ENCODE data around the gene ELAPOR2. TPM values are rescaled to one million over a fixed set of nuclear protein-coding genes. Genes with fewer than 3 reads are reported as not detected.

The ELAPOR2 gene, protein sequence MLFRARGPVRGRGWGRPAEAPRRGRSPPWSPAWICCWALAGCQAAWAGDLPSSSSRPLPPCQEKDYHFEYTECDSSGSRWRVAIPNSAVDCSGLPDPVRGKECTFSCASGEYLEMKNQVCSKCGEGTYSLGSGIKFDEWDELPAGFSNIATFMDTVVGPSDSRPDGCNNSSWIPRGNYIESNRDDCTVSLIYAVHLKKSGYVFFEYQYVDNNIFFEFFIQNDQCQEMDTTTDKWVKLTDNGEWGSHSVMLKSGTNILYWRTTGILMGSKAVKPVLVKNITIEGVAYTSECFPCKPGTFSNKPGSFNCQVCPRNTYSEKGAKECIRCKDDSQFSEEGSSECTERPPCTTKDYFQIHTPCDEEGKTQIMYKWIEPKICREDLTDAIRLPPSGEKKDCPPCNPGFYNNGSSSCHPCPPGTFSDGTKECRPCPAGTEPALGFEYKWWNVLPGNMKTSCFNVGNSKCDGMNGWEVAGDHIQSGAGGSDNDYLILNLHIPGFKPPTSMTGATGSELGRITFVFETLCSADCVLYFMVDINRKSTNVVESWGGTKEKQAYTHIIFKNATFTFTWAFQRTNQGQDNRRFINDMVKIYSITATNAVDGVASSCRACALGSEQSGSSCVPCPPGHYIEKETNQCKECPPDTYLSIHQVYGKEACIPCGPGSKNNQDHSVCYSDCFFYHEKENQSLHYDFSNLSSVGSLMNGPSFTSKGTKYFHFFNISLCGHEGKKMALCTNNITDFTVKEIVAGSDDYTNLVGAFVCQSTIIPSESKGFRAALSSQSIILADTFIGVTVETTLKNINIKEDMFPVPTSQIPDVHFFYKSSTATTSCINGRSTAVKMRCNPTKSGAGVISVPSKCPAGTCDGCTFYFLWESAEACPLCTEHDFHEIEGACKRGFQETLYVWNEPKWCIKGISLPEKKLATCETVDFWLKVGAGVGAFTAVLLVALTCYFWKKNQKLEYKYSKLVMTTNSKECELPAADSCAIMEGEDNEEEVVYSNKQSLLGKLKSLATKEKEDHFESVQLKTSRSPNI
- 1 to 10 TPM in 5 of 6 experiments, under 1 TPM in 1; 0.70 to 3.2 (median 1.2) TPM for total RNA-seq
- long read RNA-seq = 0 reads

DNA sequence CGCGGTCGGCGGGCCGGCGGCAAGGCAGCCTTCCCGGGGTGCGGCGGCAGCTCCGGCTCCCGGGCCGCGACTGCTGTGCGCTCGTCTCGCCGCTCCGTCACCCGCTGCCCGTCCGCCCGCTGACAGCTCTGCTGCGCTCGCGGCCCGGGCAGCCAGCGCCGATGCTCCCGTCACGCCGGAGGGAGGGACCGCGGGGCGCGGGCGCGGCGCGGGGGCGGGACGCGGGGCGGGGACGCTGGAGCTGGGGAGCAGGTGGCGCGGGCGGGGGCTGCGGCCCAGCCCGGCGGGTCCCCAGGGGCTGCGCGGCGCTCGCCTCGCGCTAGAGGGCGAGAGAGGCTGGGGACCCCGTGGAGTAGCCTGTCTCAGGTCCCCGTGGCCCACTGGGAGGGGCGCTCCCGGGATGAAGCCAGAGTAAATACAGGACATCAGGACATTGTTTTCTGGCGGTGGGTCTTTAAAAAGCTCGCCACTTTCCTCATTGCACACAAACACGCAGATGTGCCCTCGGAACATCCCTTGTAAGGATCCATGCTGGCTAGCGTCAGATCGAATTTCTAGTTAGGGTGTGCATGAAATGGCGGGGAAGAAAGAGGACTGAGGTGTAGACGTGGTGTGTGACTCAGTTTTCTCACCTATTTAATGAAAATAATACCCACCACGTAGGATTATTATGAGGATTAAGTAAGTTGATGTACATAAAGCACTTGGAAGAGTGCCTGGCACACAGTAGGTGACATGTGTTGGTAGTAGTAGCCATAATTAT is at the start of gene ELAPOR2:
ELAPOR2 (minus strand) TSS at position 130 of the 763 bp plus-strand sequence. CDS start 141 bp downstream, outside the sequence.
- no peaks in the 10 kb centered on the region for H3K36me3 ChIP-seq
- no peak within 1 kb of the TSS for H3K27ac ChIP-seq
- peaks cover 0 to 5% (median 0%) of the 10 kb centered on the region in 4 donors for H3K4me1 ChIP-seq
- 3% methylated on average over 15 of the region's 70 CpGs for WGBS (ENCODE audit: insufficient coverage, low coverage, low lambda C conversion rate, missing lambda C conversion rate)
- ATAC-seq (peak; percentile 87 to 94 (median 92)), DNase-seq (peak; percentile 48 to 69 (median 57))
- H3K4me3 ChIP-seq = peak within 1 kb of the TSS; percentile 23 to 54 (median 28)
- H3K27me3 ChIP-seq = no peaks in the 10 kb centered on the region
- H3K9me3 ChIP-seq = no peaks in the 10 kb centered on the region
- intact Hi-C loops (cut with DNase I) = no loop called here
- TF ChIP-seq, protein P1, sequence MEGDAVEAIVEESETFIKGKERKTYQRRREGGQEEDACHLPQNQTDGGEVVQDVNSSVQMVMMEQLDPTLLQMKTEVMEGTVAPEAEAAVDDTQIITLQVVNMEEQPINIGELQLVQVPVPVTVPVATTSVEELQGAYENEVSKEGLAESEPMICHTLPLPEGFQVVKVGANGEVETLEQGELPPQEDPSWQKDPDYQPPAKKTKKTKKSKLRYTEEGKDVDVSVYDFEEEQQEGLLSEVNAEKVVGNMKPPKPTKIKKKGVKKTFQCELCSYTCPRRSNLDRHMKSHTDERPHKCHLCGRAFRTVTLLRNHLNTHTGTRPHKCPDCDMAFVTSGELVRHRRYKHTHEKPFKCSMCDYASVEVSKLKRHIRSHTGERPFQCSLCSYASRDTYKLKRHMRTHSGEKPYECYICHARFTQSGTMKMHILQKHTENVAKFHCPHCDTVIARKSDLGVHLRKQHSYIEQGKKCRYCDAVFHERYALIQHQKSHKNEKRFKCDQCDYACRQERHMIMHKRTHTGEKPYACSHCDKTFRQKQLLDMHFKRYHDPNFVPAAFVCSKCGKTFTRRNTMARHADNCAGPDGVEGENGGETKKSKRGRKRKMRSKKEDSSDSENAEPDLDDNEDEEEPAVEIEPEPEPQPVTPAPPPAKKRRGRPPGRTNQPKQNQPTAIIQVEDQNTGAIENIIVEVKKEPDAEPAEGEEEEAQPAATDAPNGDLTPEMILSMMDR (IDR thresholded peaks at IDR 0.05) = peak; percentile 8 to 34 (median 14)
- TF ChIP-seq POLR2A (IDR thresholded peaks at IDR 0.05) = no peak

GRCh38 chr7:87107949-87108776 is 48.7 kb upstream of the ELAPOR2 start:
- Histone ChIP-seq H3K27ac (no peak overlapping the region), H3K27me3 (no peaks in the 10 kb centered on the region), H3K4me3 (no peak overlapping the region), H3K9me3 (no peaks in the 10 kb centered on the region), H3K4me1 (no peaks in the 10 kb centered on the region), H3K36me3 (no peaks in the 10 kb centered on the region)
- no peak for ATAC-seq
- DNase-seq = no peak
- no peak for TF ChIP-seq POLR2A (IDR thresholded peaks at IDR 0.05)
- TF ChIP-seq, protein P1 (IDR thresholded peaks at IDR 0.05) = no peak
- intact Hi-C loops (cut with DNase I) = no loop called here
- WGBS (ENCODE audit: insufficient coverage, low coverage, low lambda C conversion rate, missing lambda C conversion rate) = 54% methylated on average over 5 of the region's 6 CpGs

- Histone ChIP-seq H3K4me1 (no peaks in the 10 kb centered on the region), H3K27me3 (no peaks in the 10 kb centered on the region), H3K9me3 (no peaks in the 10 kb centered on the region), H3K4me3 (no peak overlapping the region), H3K27ac (no peak overlapping the region), H3K36me3 (no peaks in the 10 kb centered on the region)
- 38% methylated on average over 4 of the region's 4 CpGs for WGBS (ENCODE audit: insufficient coverage, low coverage, low lambda C conversion rate, missing lambda C conversion rate)
- ATAC-seq = no peak
- intact Hi-C loops (cut with DNase I) = no loop called here
- no peak for DNase-seq
- no peak for TF ChIP-seq POLR2A (IDR thresholded peaks at IDR 0.05)
- TF ChIP-seq, protein P1 (IDR thresholded peaks at IDR 0.05) = no peak
These were observed 47.6 kb upstream of the ELAPOR2 start for GRCh38 chr7:87106974-87107612.
